ENCODE data around the gene SLC25A10. TPM values are rescaled to one million over a fixed set of nuclear protein-coding genes. Genes with fewer than 3 reads are reported as not detected.
A peak's percentile ranks its signal among the peaks of the same experiment; 100 is the strongest.
"Not testable (repeated sequence)": the region's sequence is repeated elsewhere in the genome, so short reads cannot be mapped to it uniquely, and the experiment has no call there.

The SLC25A10 gene
- total RNA-seq, 1 donor from 2014 or later = 28.8 TPM

DNA sequence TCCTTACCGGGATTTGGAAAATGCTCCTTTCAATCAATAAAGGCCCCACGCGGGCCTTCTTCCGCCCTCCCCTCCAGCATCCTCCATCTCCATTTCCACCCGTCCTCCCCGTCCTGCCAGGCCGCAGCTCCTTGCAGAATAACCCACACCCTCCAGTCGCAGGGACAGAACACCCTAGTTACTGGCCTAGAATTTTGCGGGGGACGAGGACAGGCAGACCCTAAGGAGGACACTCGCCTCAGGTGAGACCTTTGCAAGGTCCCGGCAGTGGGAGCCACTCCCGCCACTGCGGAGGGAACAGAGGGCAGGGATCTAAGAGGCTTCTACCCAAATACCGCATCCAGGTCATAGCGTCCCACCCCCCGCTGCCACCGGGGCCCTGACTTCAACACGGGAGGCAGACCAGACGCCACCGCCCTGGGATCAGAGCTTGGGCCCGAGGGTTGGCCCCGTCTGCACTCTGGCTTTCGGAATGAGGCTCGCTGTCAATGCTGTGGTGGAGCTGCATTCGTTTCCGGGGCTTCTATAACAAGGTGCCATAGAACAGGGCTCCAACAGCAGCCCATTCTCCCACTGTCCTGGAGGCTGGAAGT is 26.8 kb downstream of the SLC25A10 start:
- Mint-ChIP-seq H3K4me1 (no peaks in the 10 kb centered on the region), H3K4me3 (no peak overlapping the region), H3K27me3 (ENCODE audit: low read depth) (peaks cover 4% of the 10 kb centered on the region), H3K9me3 (no peaks in the 10 kb centered on the region), H3K27ac (ENCODE audit: unreplicated experiment) (no peak overlapping the region), H3K36me3 (ENCODE audit: low read depth) (no peaks in the 10 kb centered on the region)
- no peak for DNase-seq (ENCODE audit: low read depth, low spot score)
- TF ChIP-seq CTCF (conservative IDR thresholded peaks at IDR 0.05) = no peak

DNA sequence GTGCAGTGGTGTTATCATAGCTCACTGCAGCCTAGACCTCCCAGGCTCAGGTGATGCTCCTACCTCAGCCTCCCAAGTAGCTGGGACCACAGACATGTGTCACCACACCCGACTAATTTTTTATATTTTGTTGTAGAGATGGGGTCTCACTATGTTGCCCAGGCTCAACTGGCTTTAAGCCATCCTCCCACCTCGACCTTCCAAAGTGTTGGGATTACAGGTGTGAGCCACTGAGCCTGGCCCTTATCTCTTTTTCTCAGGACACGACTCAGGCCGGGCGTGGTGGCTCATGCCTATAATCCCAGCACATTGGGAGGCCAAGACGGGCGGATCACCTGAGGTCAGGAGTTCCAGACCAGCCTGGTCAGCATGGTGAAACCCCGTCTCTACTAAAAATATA is 27.5 kb downstream of the SLC25A10 start:
- not testable (repeated sequence) for H3K9me3 Mint-ChIP-seq; H3K27me3 Mint-ChIP-seq (ENCODE audit: low read depth); H3K36me3 Mint-ChIP-seq (ENCODE audit: low read depth); H3K4me1 Mint-ChIP-seq; H3K27ac Mint-ChIP-seq (ENCODE audit: unreplicated experiment); H3K4me3 Mint-ChIP-seq; DNase-seq (ENCODE audit: low read depth, low spot score)

DNA sequence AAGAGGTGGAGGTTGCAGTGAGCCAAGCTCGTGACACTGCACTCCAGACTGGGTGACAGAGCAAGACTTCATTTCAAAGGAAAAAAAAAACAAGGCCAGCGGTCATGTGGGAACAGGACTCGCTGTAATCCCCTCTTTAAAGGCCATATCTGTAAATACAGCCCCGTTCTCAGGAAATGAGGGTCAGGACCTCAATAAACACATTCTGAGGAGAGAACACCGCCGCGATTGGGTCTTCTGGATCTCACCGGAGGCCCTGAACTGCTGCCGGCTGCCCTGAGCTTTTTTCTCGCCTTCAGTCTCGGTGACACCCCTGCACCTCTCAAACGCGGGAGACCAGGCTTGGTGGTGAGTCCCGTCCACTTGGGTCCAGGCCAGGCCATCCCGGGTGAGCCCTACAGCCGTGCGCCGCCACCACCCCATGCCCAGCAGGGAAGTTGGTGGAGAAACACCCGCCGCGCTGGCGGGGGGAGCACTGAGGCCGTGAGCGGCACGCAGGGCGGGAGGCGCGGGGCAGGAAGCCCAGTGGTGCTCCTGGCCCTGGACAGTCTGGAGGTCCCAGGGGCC is 28.4 kb downstream of the SLC25A10 start:
- Mint-ChIP-seq H3K4me3 (no peak overlapping the region), H3K27me3 (ENCODE audit: low read depth) (peaks cover 4% of the 10 kb centered on the region), H3K4me1 (no peaks in the 10 kb centered on the region), H3K9me3 (no peaks in the 10 kb centered on the region), H3K36me3 (ENCODE audit: low read depth) (no peaks in the 10 kb centered on the region), H3K27ac (ENCODE audit: unreplicated experiment) (no peak overlapping the region)
- TF ChIP-seq CTCF (conservative IDR thresholded peaks at IDR 0.05) = no peak
- DNase-seq (ENCODE audit: low read depth, low spot score) = no peak

GRCh38 chr17:81741049-81741593 is 29.0 kb downstream of the SLC25A10 start:
- no peaks in the 10 kb centered on the region for H3K4me1 Mint-ChIP-seq
- H3K27me3 Mint-ChIP-seq (ENCODE audit: low read depth) = no peaks in the 10 kb centered on the region
- H3K36me3 Mint-ChIP-seq (ENCODE audit: low read depth) = no peaks in the 10 kb centered on the region
- no peak overlapping the region for H3K27ac Mint-ChIP-seq (ENCODE audit: unreplicated experiment)
- H3K9me3 Mint-ChIP-seq = no peaks in the 10 kb centered on the region
- TF ChIP-seq CTCF (conservative IDR thresholded peaks at IDR 0.05) = no peak
- H3K4me3 Mint-ChIP-seq = no peak overlapping the region
- DNase-seq (ENCODE audit: low read depth, low spot score) = no peak

DNA sequence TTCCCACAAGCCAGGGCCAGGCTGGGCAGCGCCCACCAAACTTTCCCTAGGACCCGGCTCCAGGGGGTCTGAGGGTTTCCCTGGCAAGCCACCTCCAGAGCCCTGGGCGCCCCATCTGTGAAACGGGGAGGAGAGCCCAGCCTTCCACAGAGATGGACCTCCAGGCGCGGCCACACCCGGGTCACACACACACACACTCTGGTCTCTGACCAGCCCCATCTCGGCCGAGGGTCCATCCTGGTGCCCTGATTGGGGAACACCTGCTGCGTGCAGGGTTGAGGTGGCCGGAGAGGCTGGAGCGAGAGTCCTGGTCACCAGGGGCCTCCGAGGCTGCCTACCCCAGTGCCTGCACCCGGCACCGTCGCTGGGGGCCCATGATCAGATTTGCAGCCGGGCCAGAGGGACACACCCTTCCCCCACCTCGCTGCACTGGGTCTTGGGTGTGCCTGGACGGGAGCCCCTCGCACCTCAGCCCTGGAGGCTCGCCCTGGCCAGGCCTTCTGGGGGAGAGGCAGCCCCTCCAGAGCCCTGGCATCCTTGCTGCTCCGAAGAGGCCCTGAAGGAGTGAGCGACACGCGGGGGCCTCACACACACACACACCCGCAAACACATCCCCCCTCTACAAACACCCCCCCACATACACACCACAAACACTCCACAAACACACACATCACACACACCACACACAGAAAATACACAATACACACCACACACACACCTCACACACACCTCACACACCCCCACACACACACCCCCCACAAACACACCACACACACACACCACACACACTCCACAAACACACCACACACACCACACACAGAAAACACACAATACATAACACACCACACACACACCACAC is 29.7 kb downstream of the SLC25A10 start:
- Mint-ChIP-seq H3K4me3 (no peak overlapping the region), H3K9me3 (no peaks in the 10 kb centered on the region), H3K36me3 (ENCODE audit: low read depth) (no peaks in the 10 kb centered on the region), H3K4me1 (no peaks in the 10 kb centered on the region), H3K27me3 (ENCODE audit: low read depth) (no peaks in the 10 kb centered on the region), H3K27ac (ENCODE audit: unreplicated experiment) (no peak overlapping the region)
- no peak for DNase-seq (ENCODE audit: low read depth, low spot score)
- TF ChIP-seq CTCF (conservative IDR thresholded peaks at IDR 0.05) = no peak

Small RNA genes within 50 kb of the gene (microRNA-seq; reads per million reads assigned to microRNA genes)
- gene MIR6786 = 6.5 reads per million, percentile 5 among the genes with 10 or more reads in this experiment

Other genes starting within 250 kb of the SLC25A10 start
- 4,235 and 4,315 TPM in 2 replicates for gene ACTG1, start 199.5 kb upstream of the SLC25A10 start, total RNA-seq
- 0.43 and 0.56 TPM in 2 replicates for gene FSCN2, start 183.9 kb upstream of the SLC25A10 start, total RNA-seq
- gene FAAP100, start 159.9 kb upstream of the SLC25A10 start, total RNA-seq = 45.0 and 48.3 TPM in 2 replicates
- 89.8 and 97.7 TPM in 2 replicates for gene NPLOC4, start 75.2 kb upstream of the SLC25A10 start, total RNA-seq
- 1.5 and 1.6 TPM in 2 replicates for gene TSPAN10, start 75.1 kb upstream of the SLC25A10 start, total RNA-seq
- 0.45 and 0.79 TPM in 2 replicates for gene PDE6G, start 55.7 kb upstream of the SLC25A10 start, total RNA-seq
- 25.5 and 28.2 TPM in 2 replicates for gene OXLD1, start 45.7 kb upstream of the SLC25A10 start, total RNA-seq
- gene CCDC137, start 45.5 kb upstream of the SLC25A10 start, total RNA-seq = 37.0 and 38.3 TPM in 2 replicates
- gene ARL16, start 28.5 kb upstream of the SLC25A10 start, total RNA-seq = 51.0 and 53.7 TPM in 2 replicates
- 103 and 108 TPM in 2 replicates for gene HGS, start 28.3 kb upstream of the SLC25A10 start, total RNA-seq
- gene MRPL12, start 8.9 kb upstream of the SLC25A10 start, total RNA-seq = 106 TPM in 2 replicates
- gene GCGR, start 91.9 kb downstream of the SLC25A10 start, total RNA-seq = not detected in 2 replicates
- gene MCRIP1, start 121.0 kb downstream of the SLC25A10 start, total RNA-seq = 189 and 200 TPM in 2 replicates
- not detected in 2 replicates for gene PPP1R27, start 122.8 kb downstream of the SLC25A10 start, total RNA-seq
- gene P4HB, start 148.3 kb downstream of the SLC25A10 start, total RNA-seq = 364 and 368 TPM in 2 replicates
- 405 and 429 TPM in 2 replicates for gene ARHGDIA, start 159.1 kb downstream of the SLC25A10 start, total RNA-seq
- gene ALYREF, start 179.3 kb downstream of the SLC25A10 start, total RNA-seq = 216 and 217 TPM in 2 replicates
- gene ANAPC11, start 179.4 kb downstream of the SLC25A10 start, total RNA-seq = 199 and 200 TPM in 2 replicates
- 0.93 and 1.1 TPM in 2 replicates for gene NPB, start 190.0 kb downstream of the SLC25A10 start, total RNA-seq
- gene PCYT2, start 199.1 kb downstream of the SLC25A10 start, total RNA-seq = 86.2 and 92.4 TPM in 2 replicates
- gene SIRT7, start 205.9 kb downstream of the SLC25A10 start, total RNA-seq = 25.5 and 26.2 TPM in 2 replicates
- 24.1 and 24.2 TPM in 2 replicates for gene MAFG, start 215.5 kb downstream of the SLC25A10 start, total RNA-seq
- gene PYCR1, start 225.0 kb downstream of the SLC25A10 start, total RNA-seq = 93.0 and 102 TPM in 2 replicates
- 0.11 TPM in 1 of 2 replicates, not detected in the other for gene MYADML2, start 234.9 kb downstream of the SLC25A10 start, total RNA-seq
- 5.9 and 6.3 TPM in 2 replicates for gene NOTUM, start 248.9 kb downstream of the SLC25A10 start, total RNA-seq